Transverse colon (tissue), 4 donors: ENCODE results near the gene TARS3.

Experiments used
- CTCF ChIP-seq, 5 experiments: fragments of 200-600 bp in 3 of 5; fragments of 450-650 bp in 2 of 5; sonication (generic) in 3 of 5; IDR thresholded peaks; 1 replicate in 2 of 5; 2 replicates in 3 of 5; pipeline ENCODE4 v1.5.1; 2016 to 2017; ENCODE audit warnings: antibody characterized with exemption in 5 of 5, inconsistent platforms in 3 of 5, mild to moderate bottlenecking in 2 of 5, moderate library complexity in 1 of 5
- EP300 ChIP-seq: sonication (generic); formaldehyde crosslinking; IDR thresholded peaks from one replicate; pipeline ENCODE4 v1.6.1; 2017; ENCODE audit warnings: antibody characterized with exemption, low read depth
- POLR2A ChIP-seq: fragments of 450-650 bp; IDR thresholded peaks from one replicate; pipeline ENCODE4 v1.6.1; 2016; ENCODE audit warnings: antibody characterized with exemption, mild to moderate bottlenecking, moderate library complexity
- POLR2AphosphoS5 ChIP-seq, 3 donors: sonication (generic); formaldehyde crosslinking; IDR thresholded peaks; one replicate each; pipeline ENCODE4 v1.6.1; 2016; ENCODE audit warnings: antibody characterized with exemption in 3 of 3

DNA sequence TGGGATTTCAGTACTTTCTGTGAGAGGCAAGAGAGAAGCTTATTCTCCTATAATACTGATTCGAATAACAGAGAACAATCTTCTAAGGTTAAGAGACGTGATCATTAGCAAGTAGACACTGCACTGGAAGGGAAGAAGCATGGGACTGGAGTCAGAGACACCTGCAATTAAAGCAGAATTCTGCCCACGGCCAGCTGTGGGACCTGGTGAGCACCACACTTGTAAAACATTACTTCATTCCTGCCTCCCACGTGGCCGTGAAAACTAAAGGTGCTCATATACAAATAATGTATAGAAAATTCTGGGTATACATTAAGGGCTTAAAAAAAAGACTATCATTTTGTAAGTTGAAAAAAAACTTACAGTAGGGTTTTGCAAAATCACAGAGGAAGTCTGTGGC is 74.1 kb downstream of the TARS3 start:
- TF ChIP-seq CTCF (IDR thresholded peaks at IDR 0.05) (no peak), POLR2A (no peak), POLR2AphosphoS5 (IDR thresholded peaks at IDR 0.05) (no peak), EP300 (no peak)
